Fibroblast of the conjunctiva (primary cell): Measurements from ENCODE around the gene OXGR1.
A peak's percentile ranks its signal among the peaks of the same experiment; 100 is the strongest.
"Not testable (repeated sequence)": the region's sequence is repeated elsewhere in the genome, so short reads cannot be mapped to it uniquely, and the experiment has no call there.

Source experiments
- DNase-seq: peaks from one replicate; pipeline ENCODE4 v3.0.0-alpha.2; 2010; ENCODE audit warnings: low read depth

The OXGR1 gene

DNA sequence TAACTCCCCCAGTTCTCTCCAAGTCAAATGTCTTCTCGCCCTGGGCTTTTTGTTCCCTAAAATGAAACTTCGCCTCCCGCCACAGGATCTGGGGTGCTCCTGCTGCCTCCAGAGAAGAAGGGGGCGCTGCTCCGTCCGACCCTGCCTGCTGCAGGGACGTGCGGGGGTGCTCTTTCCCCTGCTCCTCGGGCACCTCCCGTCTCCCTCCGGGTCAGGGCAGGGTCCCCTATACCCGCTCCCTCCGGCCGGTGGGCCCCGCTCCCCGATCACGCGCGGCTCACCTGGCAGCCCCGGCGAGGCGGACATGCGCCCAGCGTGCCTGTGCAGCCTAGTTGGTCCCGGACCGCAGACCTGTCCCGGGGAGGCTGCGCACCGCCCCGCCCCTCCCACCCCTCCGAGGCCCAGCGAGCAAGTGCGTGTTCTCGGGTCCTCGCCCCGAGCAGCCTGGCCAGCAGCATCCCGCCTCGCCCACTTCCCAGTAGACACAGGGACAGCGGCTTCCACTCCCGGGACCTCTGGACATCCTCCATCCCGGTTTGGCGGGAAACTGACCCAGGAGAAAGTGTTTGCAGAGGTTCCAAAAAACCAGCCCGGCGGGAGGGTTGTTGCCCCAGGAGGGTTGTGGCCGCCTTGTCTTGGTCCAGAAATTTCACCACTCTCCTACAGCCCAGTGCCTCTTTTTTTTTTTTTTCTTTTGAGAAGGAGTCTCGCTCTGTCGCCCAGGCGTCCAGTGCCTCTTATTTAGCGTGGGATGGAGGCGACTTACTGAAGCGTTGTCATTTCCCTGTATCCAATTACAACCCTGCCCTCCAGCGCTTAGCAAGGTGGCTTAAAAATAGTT is at the start of gene OXGR1:
TSS of gene OXGR1 (minus strand) at position 460 of the 841 bp plus-strand sequence. CDS start 6,717 bp downstream, outside the sequence.
- DNase-seq, result no peak

DNA sequence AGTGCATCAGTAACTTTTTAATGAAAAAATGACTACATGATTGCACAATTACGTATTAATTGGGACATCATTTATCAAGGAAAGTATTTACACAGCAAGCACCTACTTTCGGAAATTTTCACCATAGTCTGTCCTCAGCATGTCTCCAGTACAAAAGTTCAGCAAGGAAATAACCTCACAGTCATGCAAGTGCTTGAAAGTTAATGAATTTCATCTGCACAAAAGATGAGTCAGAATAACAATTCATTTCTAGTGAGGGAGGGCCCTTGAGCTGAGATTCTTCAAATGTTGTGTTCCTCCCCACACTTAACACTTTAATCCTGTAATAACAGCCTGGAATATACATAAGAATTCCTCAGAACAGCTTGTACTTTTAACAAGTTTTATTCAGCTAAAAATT is 49.0 kb upstream of the OXGR1 start:
- peak; percentile 95 for DNase-seq

DNA sequence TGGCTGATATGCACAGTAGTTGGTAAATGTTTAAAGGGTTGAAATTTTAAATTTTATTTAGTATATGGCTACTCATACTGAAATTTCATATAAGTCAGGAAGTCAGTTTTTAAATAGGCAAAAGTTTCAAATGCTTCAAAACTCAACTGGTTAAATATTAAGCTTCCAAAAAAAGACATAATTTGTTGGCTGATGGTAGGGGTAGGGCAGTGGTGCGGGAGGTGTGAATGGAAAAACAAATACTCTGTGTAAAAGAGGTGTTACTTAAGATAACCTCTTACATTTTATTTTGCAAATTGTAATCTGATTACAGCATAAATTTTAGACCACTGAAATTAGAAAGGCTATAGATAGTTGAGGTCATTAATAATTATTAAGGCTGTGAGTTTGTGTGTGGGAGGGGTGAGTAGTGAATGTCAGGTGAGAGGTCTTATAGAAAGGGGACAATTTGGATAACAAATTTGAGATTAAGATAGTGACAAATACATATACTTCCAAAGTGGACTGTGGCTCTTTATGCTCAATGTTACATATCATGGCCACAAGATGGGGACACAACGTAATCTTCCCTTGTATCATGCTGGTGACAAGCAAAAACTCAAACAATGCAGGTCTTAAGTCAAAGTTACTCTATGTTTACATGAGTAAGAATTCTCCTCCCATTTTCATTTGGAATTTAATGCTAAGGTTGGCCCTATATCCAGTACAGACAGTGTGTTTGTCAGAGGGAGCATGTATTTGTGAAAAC is 36.6 kb upstream of the OXGR1 start:
- DNase-seq, result peak; percentile 81

DNA sequence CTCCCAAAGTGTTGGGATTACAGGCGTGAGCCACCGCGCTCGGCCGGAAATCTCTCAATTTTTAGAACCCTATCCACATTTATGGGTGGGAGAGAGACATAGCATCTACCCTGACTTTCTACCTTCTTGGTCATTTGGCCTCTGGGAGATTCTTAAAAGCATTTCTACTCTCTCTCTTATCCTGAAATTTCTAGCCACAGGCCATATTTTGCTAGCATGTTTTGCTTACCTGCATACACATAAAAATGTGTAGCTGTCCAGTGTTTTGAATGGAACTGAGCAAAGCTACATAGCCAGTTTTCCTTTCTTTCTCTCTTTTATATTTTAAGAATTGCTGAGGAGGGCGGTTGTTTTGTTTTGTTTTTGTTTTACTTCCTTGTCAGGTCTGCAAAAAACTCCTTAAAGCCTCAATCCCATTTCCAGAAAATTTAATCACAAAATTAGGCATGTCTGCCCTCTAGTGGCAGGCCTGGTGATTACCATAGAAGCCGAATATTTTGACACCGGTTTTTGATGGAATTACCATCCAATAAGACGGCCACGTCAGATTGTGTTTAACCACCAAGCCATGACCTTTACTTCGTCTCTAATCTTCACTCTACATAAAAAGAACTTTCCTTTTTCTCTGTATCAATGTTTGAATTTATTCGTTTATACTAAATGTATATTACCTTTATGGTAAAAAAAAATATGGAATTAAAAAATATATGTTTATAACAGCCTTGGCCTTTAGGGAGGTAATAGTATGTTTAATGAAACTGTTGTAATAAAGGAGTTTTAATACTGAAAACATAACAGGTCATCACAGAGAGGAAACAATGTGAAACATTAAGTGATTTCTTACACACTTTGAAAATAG is 34.4 kb upstream of the OXGR1 start:
- DNase-seq, result peak; percentile 31

DNA sequence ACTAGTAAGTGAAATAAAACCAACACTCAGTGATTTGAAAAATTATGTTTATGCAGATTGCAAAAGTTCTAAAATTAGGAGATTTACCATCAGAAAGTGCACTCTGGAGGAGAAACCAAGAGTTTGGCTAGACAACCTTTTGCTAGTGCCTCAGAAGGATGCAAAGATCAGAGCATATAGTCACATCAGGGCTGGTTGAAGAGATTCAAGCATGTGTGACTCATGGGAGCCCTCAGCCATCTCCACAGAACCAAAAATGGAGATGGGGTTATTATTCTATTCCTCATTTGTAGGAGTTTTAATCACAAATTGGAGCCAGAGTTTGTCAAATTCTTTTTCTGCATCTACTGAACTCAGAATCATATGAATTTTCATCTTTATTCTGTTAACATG is 32.9 kb upstream of the OXGR1 start:
- DNase-seq, result no peak

DNA sequence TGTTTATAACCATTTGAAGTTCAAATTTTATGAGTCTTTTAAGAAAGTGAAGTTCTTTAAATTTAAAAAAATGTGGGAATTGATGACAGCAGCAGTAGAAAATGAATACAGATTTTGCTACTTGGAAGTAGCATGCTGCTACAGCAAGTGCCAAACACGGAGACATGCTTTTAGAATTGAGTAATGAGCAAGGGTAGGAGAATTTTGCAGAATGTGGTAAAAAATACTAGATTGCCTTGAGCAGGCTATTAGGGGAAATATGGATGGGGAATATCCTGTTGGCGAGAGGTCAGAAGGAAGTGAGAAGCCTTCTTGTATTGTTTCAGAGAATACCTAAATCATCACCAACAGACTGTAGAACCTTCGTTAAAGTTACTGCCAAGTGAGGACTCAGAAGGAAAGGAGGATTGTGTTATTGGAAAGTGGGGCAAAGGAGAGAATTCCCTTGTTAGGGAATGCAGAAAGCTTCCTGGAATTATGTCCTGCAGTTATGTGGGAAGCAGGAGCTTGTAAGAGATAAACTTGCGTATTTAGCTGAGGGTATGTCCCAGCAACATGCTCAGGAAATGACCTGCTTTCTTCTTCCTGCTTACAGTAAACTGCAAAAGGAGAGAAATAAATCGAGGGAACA is 32.4 kb upstream of the OXGR1 start:
- no peak for DNase-seq

DNA sequence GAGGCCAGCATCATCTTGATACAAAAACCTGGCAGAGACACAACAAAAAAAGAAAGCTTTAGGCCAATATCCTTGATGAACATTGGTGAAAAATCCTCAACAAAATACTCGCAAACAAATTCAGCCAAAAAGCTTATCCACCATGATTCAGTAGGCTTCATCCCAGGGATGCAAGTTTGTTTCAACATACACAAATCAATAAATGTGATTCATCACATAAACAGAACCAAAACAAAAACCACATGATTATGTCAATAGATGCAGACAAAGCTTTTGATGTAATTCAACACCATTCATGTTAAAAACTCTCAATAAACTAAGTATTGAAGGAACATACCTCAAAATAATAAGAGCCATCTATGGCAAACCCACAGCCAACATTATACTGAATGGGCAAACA is 29.5 kb upstream of the OXGR1 start:
- DNase-seq, result not testable (repeated sequence)

DNA sequence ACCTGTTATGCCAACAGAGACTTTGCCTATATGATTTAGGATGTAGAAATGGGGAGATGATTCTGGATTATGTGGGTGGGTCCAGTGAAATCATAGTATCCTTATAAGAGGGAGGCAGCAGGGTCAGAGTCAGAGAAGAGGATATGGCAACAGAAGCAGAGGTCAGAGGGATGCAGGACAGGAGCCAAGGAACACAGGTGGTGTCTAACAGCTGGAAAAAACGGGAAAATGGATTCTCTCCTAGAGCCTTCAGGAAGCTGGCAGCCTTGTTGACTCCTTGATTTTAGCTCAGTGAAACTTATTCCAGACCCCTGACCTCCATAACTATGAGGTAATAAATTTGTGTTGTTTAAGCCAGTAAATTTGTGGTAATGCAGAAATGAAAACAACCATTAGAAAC is 28.8 kb upstream of the OXGR1 start:
- DNase-seq, result no peak

DNA sequence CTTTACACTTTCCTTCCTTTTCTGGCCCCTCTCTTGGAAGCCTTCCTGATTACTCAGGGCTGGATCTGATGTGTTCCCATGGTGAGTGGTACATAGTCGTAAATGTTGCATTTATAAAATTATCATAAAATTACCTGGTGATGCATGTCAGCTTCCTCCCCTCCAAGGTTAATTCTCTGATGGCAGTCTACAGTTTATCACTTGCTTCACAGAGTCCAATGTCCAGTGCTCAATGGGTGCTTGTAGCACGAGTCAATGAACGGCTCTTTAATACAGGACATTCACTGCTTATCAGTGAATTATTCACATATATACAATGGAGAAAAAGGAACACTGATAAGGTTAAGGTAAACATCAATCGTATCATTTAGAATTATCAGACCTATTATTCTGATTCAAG is 27.0 kb upstream of the OXGR1 start:
- no peak for DNase-seq

DNA sequence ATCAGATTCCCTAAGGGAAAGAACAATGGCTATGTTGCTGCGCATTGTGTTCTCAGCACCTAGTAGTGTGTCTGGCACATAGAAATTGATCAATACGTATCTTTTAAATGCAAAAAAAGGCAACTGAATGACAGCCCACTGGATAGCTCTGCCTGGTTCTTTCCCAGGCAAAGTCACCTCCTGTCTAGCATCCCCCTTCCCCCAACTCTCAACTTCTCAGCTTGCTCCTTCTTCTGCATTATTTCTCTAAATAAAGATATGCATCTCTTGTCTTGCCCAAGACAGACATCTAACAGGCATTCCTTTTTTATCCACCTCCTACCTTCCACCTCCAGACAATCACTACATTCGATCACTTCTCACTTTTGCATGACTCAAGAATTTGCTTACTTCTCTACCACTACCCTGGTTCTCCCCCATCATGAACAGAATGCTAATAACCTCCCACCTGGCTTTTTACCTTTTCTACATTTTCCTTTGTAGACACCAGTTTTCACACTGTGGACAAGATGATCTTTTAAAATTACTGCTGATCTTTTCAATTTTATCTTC is 26.5 kb upstream of the OXGR1 start:
- no peak for DNase-seq

DNA sequence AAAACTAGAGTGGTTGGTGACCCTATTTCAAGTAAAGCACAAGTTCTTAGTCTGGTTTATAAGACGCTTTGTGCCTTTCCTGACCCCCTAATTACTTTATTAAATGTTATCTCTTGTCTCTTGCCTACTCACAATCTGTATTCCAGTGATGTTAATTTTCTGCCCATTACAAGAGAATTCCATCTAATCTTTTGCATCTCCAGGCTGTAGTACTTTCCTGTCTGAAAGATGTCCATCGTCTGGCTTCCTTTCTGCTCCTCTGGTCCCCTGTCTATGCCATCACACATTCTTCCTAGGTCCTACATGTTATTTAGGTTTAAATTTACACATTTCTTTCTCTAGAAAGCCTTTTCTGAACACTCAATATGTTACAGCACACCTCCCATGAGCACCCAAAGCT is 25.9 kb upstream of the OXGR1 start:
- no peak for DNase-seq

DNA sequence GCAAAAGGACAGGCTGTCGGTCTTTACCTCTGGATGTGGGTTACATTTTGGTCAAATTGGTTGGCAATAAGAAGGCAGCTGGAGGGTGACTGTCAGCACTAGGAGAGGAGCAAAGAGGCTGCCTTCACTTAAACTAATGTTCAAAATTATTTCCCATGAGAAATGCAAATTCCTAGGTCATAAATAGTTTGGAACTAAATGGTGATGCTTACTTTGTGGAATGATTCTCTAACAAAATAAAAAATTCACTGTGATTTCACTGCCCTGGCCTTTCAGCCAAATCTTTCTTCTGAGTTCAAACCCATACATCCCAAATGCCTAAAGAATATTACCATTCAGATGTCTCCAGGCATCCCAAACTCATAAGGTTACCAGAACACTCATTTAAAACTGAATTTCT is 25.0 kb upstream of the OXGR1 start:
- no peak for DNase-seq

DNA sequence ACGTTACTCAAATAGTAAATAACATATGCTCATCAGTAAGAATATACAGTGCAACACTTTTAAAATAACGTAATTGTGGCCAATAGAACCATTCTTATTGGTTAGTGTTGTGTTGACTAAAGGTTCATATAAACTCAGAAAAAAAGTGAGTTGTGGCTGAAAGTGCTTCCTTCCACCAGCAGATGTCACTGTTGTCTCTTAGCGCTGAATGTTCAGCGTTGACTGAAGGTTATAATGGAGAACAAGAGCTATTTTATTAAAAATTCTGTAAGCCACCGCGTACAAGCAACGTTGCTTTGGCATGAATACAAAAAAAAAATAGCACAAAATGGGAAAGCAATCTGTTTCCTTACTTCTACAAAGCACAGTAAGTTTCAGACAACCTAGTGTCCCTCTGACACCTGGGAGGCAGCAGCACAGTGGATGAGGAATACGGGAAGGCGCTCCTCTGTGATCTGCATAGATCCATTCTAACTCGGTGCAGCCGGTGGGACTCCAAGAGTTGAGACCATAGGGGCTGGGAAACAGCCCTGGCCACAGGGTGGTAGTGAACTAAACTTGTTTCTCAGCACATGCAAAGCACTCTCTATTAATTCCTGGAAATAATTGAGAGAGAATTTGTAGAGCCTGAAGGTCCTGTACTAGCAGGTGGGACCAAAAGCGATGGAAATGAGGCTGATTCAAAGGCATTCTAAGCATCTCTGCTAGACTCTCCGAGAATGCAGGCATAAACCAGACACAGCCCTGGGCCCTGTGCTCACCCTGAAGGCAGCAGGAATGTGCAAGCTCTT is 23.9 kb upstream of the OXGR1 start:
- DNase-seq, result peak; percentile 56

DNA sequence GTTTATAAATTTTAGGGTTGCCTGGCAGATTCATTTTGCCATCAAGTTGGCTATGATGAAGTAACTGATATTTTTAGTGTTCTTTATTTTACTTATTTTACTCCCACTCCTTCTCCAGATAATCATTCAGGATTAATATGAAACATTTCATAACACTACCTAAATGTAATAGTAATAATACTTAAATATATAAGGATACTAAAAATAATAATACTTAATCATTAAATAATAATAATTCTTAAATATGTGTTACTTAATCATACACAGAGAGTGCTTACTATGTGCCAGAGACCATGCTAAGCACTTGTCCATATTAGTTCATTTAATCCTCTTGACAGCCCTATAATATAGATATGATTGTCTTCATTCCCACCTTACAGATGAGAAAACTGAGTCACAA is 23.0 kb upstream of the OXGR1 start:
- no peak for DNase-seq

DNA sequence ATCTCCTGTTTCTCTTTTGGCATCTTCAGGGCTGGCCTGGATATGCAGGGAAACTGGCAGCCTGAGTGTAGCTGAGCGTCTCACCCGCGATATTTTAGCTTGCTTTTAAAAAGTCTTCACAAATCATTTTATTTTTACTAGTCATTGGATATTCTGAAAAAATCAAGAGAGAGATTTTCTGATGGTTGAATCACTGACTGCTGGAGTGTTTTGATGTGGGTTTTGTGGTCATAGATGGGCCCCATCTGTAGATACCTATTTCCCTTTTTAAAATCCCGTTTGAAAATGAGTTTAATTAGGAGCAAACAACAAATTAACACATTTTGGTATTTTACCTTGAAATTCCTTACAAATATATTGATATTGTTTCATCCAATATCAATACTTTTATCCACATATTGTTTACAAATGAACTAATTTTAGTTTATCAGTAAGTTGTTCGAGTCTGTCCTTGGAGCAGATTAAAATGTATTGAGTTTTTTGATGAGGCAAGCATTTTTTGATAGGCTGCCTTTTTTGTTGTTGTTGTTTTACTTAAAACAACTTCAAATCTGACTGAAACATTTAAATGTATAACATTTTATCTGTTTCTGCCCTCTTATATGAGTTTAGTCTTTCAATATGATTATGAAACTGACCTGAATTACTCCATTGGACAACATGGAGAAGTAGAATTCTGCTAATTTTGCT is 21.5 kb upstream of the OXGR1 start:
- DNase-seq, result no peak

DNA sequence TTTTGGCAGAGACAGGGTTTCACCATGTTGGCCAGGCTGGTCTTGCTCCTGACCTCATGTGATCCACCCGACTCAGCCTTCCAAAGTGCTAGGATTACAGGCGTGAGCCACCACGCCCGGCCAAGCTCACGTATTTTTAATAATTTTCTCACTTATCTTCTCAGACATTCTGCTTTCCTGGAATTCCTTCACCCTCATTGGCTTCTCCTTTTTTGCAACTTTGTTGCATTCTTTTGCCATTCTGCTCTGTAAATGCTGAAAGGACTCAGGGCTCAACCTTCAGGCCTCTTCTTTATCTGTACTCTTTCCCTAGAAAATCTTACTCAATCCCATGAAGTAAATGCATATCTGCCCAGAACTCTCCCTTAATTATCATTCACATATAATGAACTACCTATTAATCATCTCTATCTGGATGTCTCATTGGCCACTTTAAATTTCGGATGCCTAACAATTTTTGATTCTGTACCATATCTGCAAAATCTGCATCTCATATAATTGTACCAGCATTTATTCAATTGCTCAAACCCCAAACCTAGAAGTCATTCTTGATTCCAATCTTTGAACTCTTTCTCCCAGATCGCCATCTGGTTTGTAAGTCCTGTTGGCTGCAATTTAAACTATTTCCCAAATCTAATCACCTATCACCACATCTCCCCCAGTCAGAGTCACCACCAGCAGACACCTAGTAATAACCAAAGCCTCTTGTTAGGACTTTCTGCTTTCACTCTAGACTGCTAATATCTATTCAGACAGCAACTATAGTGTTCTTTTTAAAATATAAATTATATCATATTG is 18.2 kb upstream of the OXGR1 start:
- no peak for DNase-seq

DNA sequence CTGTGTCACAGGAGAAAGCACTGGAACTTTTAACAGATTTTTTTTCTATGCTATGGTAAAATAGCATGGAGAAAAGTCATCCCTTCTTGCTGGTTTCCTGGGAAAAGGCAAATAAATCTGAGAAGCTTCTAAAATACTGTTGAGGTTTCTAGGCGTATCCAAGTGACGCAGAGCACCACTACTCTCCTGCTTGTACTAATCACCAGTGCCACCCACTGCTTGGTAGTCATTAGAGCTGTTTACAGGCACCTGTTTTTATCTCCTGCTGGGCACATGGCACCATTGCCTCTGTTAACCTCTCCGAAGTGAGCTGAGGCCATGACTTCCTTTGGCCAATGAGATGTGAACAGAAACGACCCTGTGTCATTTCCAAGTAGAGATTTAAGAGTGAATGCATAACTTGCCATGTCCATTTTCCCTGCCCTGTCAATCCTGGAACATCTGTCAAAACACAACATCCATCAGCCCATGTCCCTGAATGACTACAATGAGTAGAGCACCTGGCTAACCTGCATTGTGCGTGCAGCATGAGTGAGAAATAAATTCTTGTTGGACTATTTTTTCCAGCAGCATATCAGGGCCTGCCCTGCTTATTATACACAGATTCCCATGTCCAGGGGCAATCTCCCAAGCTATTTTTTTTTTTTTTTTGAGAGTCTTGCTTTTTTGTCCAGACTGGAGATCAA is 17.3 kb upstream of the OXGR1 start:
- no peak for DNase-seq

DNA sequence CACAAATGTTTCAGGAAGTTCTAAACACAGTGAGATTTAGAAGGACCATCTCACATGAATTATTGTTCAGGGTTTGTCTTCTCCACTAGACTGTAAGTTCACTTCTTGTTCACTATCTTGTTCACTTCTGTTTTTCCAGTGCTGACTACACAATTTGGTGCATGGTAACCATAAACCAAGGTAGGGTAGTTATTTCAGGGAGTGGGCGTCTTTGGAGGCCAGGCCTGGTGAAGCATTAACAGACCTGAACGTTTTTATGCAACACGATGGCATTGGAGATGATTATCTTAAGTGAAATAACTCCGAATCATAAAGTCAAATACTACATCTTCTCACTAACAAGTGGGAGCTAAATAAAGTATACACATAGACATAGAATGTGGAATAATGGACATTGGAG is 14.4 kb upstream of the OXGR1 start:
- DNase-seq, result no peak
